ENCODE data around the gene SPATA31D3.
"Not testable (repeated sequence)": the region's sequence is repeated elsewhere in the genome, so short reads cannot be mapped to it uniquely, and the experiment has no call there.

Gene SPATA31D3

GRCh38 chr9:81906671-81907070, 36.6 kb upstream of the SPATA31D3 start:
- no peak overlapping the region for H3K9ac ChIP-seq (ENCODE audit: low read length)
- TF ChIP-seq CTCF (IDR thresholded peaks at IDR 0.05; ENCODE audit: low read length) (no peak), EZH2 (optimal IDR thresholded peaks at IDR 0.05; ENCODE audit: low read depth, low read length) (no peak), EZH2phosphoT487 (IDR thresholded peaks at IDR 0.05; ENCODE audit: low read length) (no peak)
- no peak overlapping the region for H3K4me3 ChIP-seq (ENCODE audit: low read length)
- H3K9me3 ChIP-seq (replicated peaks; ENCODE audit: insufficient read depth, low read length): no peaks in the 10 kb centered on the region
- no peak for DNase-seq
- no peaks in the 10 kb centered on the region for H3F3A ChIP-seq (ENCODE audit: insufficient read depth, low read length)
- H2AFZ ChIP-seq (ENCODE audit: low read length): no peak overlapping the region
- no peaks in the 10 kb centered on the region for H3K36me3 ChIP-seq (replicated peaks; ENCODE audit: insufficient read depth, low read length)
- no peak overlapping the region for H3K4me2 ChIP-seq (ENCODE audit: low read depth, low read length)
- no peaks in the 10 kb centered on the region for H3K27me3 ChIP-seq (replicated peaks; ENCODE audit: insufficient read depth, low read length)
- H3K79me2 ChIP-seq (ENCODE audit: low read length): no peaks in the 10 kb centered on the region
- H4K20me1 ChIP-seq (ENCODE audit: insufficient read depth, low read length): no peaks in the 10 kb centered on the region
- H3K27ac ChIP-seq (ENCODE audit: low read length): no peak overlapping the region
- H3K9me2 ChIP-seq (replicated peaks; ENCODE audit: insufficient read depth, low read length): no peaks in the 10 kb centered on the region
- no peaks in the 10 kb centered on the region for H3K4me1 ChIP-seq (ENCODE audit: low read length)

GRCh38 chr9:81912135-81912534, 31.2 kb upstream of the SPATA31D3 start:
- Histone ChIP-seq H3F3A (ENCODE audit: insufficient read depth, low read length) (no peaks in the 10 kb centered on the region), H2AFZ (ENCODE audit: low read length) (no peak overlapping the region), H3K4me2 (ENCODE audit: low read depth, low read length) (no peak overlapping the region), H3K9me3 (replicated peaks; ENCODE audit: insufficient read depth, low read length) (no peaks in the 10 kb centered on the region), H3K9me2 (replicated peaks; ENCODE audit: insufficient read depth, low read length) (no peaks in the 10 kb centered on the region), H3K27ac (ENCODE audit: low read length) (no peak overlapping the region), H3K27me3 (replicated peaks; ENCODE audit: insufficient read depth, low read length) (no peaks in the 10 kb centered on the region), H3K79me2 (ENCODE audit: low read length) (no peaks in the 10 kb centered on the region), H3K9ac (ENCODE audit: low read length) (no peak overlapping the region), H3K4me1 (ENCODE audit: low read length) (no peaks in the 10 kb centered on the region), H3K4me3 (ENCODE audit: low read length) (no peak overlapping the region), H3K36me3 (replicated peaks; ENCODE audit: insufficient read depth, low read length) (no peaks in the 10 kb centered on the region), H4K20me1 (ENCODE audit: insufficient read depth, low read length) (no peaks in the 10 kb centered on the region)
- TF ChIP-seq CTCF (IDR thresholded peaks at IDR 0.05; ENCODE audit: low read length): no peak
- no peak for TF ChIP-seq EZH2 (optimal IDR thresholded peaks at IDR 0.05; ENCODE audit: low read depth, low read length)
- TF ChIP-seq EZH2phosphoT487 (IDR thresholded peaks at IDR 0.05; ENCODE audit: low read length): no peak
- DNase-seq: no peak

GRCh38 chr9:81915801-81916505, 27.3 kb upstream of the SPATA31D3 start:
- H3K9me3 ChIP-seq (replicated peaks; ENCODE audit: insufficient read depth, low read length): no peaks in the 10 kb centered on the region
- no peaks in the 10 kb centered on the region for H3F3A ChIP-seq (ENCODE audit: insufficient read depth, low read length)
- H4K20me1 ChIP-seq (ENCODE audit: insufficient read depth, low read length): no peaks in the 10 kb centered on the region
- H3K79me2 ChIP-seq (ENCODE audit: low read length): no peaks in the 10 kb centered on the region
- no peak for DNase-seq
- no peaks in the 10 kb centered on the region for H3K27me3 ChIP-seq (replicated peaks; ENCODE audit: insufficient read depth, low read length)
- no peaks in the 10 kb centered on the region for H3K36me3 ChIP-seq (replicated peaks; ENCODE audit: insufficient read depth, low read length)
- no peak overlapping the region for H3K4me2 ChIP-seq (ENCODE audit: low read depth, low read length)
- no peak overlapping the region for H3K27ac ChIP-seq (ENCODE audit: low read length)
- TF ChIP-seq EZH2 (optimal IDR thresholded peaks at IDR 0.05; ENCODE audit: low read depth, low read length) (no peak), CTCF (IDR thresholded peaks at IDR 0.05; ENCODE audit: low read length) (no peak), EZH2phosphoT487 (IDR thresholded peaks at IDR 0.05; ENCODE audit: low read length) (no peak)
- H3K4me3 ChIP-seq (ENCODE audit: low read length): no peak overlapping the region
- no peaks in the 10 kb centered on the region for H3K4me1 ChIP-seq (ENCODE audit: low read length)
- no peak overlapping the region for H3K9ac ChIP-seq (ENCODE audit: low read length)
- H3K9me2 ChIP-seq (replicated peaks; ENCODE audit: insufficient read depth, low read length): no peaks in the 10 kb centered on the region
- H2AFZ ChIP-seq (ENCODE audit: low read length): no peak overlapping the region

- not testable (repeated sequence) for DNase-seq; H4K20me1 ChIP-seq (ENCODE audit: insufficient read depth, low read length); H3K9me2 ChIP-seq (replicated peaks; ENCODE audit: insufficient read depth, low read length); H3K27me3 ChIP-seq (replicated peaks; ENCODE audit: insufficient read depth, low read length); H3K9ac ChIP-seq (ENCODE audit: low read length); H3K9me3 ChIP-seq (replicated peaks; ENCODE audit: insufficient read depth, low read length); H3K79me2 ChIP-seq (ENCODE audit: low read length); H3F3A ChIP-seq (ENCODE audit: insufficient read depth, low read length); H3K36me3 ChIP-seq (replicated peaks; ENCODE audit: insufficient read depth, low read length); H3K4me1 ChIP-seq (ENCODE audit: low read length); H2AFZ ChIP-seq (ENCODE audit: low read length); H3K27ac ChIP-seq (ENCODE audit: low read length); H3K4me2 ChIP-seq (ENCODE audit: low read depth, low read length); H3K4me3 ChIP-seq (ENCODE audit: low read length)
Observed at GRCh38 chr9:81918507-81918906, 24.8 kb upstream of the SPATA31D3 start.

GRCh38 chr9:81928305-81928704, 15.0 kb upstream of the SPATA31D3 start, which contains the start of gene SPATA31D4:
SPATA31D4 (plus strand) TSS chr9:81928428; CDS start chr9:81928514, 86 bp downstream.
- H3K79me2 ChIP-seq (ENCODE audit: low read length); DNase-seq; H2AFZ ChIP-seq (ENCODE audit: low read length); H3K36me3 ChIP-seq (replicated peaks; ENCODE audit: insufficient read depth, low read length); H3K4me2 ChIP-seq (ENCODE audit: low read depth, low read length); H3F3A ChIP-seq (ENCODE audit: insufficient read depth, low read length); H3K9me3 ChIP-seq (replicated peaks; ENCODE audit: insufficient read depth, low read length); H3K27me3 ChIP-seq (replicated peaks; ENCODE audit: insufficient read depth, low read length); H3K4me1 ChIP-seq (ENCODE audit: low read length); H3K27ac ChIP-seq (ENCODE audit: low read length); H4K20me1 ChIP-seq (ENCODE audit: insufficient read depth, low read length); H3K9me2 ChIP-seq (replicated peaks; ENCODE audit: insufficient read depth, low read length); H3K4me3 ChIP-seq (ENCODE audit: low read length); H3K9ac ChIP-seq (ENCODE audit: low read length): not testable (repeated sequence)
